HG03571 (cell line): ENCODE data around the gene WARS2.

Source experiments
- ATAC-seq: cut with Tn5 transposase; IDR thresholded peaks from one replicate; pipeline ENCODE4 v1.9.1; 2021; ENCODE audit not compliant: unreplicated experiment

WARS2 gene

DNA sequence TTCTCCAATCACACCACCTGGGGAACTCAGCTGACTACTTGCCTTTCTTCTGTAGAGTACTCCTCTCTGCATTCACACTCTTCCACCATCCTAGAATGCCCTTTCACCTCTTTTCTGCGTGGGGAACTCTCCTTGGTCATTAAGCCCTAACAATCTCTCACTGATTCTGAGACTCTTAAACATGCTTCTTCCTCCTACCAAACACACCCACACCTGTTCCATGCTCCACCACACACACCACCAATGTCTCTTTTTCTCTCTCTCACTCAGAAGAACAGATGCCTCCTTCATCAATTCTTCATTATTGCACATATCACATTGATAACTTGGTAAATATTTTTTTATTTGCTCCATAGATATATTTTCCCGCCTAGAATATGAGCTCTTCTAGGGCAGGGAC, 53.6 kb downstream of the WARS2 start:
- no peak for ATAC-seq

DNA sequence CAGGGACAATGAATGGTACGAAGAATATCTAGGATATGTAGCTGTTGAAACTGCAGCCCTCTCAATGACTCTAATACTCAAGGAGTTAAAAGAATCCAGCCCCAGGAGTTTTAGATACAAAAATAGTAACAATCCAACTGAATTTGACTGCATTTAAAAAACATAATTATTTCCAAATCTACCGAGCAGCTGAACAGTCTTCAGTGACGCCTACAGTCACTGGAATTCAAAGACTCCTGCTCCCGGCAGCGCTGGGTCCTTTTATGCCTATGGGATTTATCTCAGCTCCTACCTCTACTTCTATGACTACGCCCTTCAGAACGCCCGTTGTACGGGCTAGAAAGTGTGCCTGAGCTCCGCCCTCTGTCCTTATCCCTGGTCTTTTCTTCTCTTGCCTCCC, 55.7 kb downstream of the WARS2 start:
- ATAC-seq = no peak

DNA sequence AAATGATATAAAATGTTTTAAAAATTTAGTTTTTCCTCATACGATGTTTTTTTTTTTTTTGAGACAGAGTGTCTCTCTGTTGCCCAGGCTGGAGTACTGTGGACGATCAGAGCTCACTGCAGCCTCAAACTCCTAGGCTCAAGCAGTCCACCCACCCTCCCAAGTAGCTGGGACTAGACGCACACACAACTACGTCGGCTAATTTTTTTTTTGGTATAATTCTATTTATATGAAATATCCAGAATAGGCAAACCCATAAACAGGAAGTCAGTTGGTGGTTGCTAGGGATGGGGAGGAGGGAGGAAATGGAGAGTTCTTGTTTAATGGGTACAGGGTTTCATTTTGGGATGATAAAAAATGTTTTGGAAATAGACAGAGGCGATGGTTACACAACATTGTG, 56.5 kb downstream of the WARS2 start:
- ATAC-seq = no peak

DNA sequence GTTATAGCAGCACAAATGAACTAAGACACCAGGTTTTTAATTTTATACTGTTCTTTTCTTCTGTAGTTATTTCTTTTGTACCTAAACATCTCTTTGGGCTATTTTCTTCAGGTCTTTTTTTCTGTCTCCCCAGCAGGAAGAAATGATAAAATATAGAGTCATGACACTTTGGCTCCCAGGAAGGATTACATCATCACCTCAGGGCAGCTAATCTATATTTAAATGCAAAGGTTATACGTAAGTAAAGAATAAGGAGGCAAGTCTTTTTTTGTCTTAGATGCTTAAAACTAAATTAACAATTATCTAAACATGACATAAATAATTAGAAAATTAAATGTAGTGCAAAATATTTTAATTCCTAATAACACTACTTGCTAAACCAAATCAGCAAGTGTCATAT, 57.0 kb downstream of the WARS2 start:
- ATAC-seq = no peak

DNA sequence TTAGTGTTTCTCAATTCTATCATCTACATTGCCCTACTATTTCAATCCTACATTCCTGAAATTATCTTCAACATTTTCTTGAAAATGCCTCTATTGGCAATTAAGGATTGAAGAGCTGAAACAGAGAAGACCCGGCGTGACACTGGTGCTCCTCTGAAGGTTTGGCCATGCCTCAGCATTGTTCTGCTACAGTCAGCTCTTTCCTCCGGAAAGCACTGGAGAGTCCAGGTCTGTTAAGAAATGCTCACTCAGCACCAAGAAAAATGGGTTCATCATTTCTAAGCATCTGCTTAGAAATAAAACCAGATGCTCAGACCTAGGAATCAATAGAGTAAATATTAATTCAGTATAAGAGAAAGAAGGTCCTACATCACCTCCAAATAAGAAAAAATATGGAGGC, 58.8 kb downstream of the WARS2 start:
- no peak for ATAC-seq

DNA sequence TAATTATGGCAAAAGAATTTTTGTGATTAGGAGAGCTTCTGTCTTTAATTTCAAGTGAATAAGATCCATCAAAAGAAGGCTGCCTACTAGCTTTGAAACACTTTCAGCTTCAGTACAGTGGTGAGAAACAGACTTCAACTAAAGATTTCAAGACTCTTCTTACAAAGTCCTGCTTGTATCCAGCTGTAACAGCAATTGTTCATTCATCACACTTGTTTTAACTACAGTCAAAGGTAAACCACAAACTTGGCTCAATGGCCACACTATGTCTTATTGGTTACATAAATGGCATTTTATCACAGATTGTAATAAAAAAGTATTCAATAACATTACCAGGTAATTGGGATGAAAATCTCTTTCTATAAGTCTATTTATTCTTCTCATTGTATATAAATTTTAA, 59.2 kb downstream of the WARS2 start:
- no peak for ATAC-seq

DNA sequence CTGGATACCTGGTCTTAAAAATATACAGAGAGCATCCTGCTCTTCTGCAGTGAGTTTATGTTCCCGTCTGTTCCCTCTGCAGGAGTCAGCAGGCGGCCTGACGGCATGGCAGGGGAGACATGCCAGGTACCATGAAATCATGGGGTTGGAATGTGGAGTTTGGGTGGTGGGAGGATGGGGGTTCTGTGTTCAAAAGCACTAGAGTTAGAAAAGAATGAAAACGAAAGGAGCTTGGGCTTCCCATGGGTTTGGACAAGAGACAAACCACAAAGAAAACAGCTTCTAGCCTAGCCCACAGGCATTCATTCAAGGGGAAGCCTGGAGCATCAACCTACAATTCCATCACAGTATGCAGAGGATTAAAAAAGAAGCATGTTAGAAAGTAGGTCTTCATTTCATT, 59.9 kb downstream of the WARS2 start:
- ATAC-seq = no peak

DNA sequence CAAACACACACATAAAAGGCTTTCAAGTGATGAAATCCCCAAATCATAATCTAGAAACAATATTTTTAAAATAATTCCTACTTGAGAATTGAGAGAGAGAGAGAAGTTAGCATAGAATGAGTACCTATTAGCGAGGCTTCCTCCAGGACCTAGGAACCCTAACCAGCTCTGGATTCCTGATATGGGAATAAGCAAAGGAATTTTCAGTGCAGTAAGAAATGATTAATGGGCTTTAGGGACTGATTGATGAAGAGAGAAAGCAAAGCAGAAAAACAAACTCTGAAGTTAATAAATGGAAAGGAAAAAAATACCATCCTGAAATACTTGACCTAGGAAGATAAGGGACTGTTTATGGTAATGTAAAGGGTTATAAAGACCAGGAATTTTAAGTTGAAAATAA, 60.6 kb downstream of the WARS2 start:
- no peak for ATAC-seq

DNA sequence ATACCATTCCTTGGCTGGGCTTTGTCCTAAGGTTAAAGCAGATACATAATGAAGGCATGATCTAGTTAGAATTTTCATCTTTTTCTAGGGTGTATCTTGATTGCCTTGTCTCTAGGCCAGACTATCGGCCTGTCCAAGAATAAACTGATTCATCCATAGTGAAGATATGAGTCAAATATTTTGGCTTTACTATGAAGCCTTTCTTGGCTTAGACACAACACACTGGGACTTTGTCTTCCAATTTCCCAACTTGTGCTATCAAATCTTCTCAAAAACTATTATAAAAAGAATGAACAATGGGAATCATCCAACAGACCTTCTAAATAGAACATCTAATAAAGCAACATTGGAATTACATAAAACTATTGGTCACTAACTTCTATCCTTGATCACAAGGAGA, 64.8 kb downstream of the WARS2 start:
- no peak for ATAC-seq

DNA sequence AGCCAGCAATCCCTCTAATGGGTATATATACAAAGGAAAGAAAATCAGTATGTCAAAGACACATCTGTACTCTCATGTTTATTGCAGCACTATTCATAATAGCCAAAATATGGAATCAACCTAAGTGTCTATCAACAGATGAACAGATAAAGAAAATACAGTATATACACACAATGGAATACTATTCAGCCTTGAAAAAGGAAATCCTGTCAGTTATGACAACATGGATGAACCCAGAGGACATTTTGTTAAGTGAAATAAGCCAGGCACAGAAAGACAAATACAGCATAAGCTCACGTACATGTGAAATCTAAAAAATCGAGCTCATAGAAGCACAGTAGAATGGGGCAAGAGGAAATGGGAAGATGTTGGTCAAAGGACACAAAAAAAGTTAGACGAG, 69.1 kb downstream of the WARS2 start:
- ATAC-seq = no peak

DNA sequence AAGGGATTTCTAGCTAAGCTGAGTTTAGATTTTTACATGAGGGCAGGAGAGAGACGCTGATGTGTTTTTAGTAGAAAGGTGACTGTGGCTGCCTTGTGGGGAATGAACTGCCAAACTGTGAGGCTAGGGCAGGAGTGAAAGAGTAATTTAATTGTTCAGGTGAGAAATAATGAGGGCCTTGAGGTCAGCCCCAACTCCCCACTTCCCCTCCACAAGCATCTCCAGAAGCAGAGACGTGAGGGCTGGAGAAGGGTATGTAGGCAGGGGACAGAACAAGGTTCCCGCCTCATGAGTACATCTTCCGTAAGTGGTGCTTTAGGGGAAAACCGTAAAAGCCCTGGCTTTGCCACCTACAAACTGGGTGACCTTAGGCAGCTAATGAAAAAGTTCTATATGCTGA, 70.8 kb downstream of the WARS2 start:
- no peak for ATAC-seq

DNA sequence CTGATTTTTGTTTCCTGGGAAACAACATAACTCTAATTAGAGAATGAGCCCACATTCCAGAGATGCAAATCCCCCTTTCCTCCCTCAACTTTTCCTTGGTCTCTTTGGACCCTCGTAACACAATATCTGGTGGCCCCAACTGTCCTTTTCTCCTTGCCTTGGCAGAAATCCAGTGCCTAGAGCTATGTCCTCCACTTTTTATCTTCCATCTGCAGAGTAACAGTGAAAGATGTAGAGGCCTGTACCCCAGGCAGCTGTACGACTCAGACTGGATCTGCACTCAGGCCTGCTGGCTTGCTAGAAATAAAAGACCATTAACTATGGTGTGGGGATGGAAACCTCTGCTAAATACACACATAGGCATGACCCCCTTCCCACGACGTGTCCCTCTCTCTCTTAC, 72.0 kb downstream of the WARS2 start:
- no peak for ATAC-seq

DNA sequence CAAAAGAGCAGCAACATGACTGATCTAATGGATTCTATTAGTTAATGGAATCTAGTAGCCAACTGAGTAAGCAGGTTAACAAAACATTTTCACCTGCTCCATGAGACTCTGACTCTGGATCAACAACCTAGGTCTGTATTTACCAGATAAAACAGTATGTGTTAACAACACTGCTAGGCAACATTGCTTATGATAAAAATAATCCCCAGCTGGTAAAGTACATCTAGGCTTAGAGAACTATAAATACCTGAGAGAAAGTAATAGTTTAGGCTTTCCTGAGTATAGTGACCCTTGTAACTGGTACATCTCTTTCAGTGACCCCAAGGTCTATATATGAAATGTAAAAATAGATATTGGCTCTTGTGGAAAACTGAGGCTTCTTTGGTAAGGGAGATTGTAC, 78.8 kb downstream of the WARS2 start:
- ATAC-seq = no peak

DNA sequence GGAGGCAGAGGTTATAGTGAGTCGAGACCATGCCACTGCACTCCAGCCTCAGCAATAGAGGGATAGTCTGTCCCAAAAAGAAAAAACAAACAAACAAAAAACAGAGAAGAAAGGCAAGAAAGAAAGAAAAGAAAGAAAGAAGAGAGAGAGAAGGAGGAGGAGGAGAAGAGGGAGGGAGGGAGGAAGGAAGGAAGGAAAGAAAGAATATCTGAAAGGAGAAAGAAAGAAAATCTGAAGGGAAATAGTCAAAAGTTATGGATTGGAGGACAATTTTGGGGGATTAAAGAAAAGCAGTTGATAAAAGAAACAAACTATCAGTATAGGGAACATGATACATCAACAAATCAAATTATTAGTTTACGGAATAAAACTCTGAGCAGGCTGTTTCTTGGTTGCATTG, 84.9 kb downstream of the WARS2 start:
- ATAC-seq = no peak

DNA sequence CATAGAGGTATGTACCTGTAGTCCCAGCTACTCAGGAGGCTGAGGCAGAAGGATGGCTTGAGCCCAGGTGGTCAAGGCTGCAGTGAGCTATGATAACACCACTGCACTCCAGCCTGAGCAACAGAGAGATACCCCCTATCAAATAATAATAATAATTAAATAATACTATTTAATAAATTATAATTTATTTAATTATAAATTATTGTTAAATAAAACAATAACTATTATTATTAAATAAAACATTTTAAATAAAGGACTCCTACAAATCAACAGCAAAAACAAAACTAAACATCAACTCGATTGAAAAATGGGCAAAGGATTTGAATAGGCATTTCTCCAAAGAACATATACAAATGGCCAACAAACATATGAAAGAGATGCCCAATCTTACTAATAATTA, 86.5 kb downstream of the WARS2 start:
- ATAC-seq = no peak

DNA sequence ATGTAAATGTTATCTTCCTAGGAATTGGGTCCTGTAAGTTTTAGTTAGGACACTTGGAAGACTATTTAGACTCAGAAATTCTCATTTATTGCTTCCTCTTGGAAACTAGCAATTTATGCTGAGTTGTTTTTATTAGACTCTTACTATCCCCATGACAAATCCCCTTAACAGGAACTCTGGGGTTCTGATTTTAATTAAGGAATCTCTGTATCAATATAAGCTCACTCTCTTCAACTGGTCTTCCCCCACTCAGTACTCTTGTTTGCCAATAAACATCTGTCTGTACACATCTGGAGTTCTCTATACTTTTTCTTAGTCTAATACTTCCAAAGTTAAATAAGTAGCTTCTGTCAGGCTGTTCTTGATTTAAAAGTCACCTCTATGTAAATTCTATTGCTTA, 88.2 kb downstream of the WARS2 start:
- ATAC-seq = no peak

DNA sequence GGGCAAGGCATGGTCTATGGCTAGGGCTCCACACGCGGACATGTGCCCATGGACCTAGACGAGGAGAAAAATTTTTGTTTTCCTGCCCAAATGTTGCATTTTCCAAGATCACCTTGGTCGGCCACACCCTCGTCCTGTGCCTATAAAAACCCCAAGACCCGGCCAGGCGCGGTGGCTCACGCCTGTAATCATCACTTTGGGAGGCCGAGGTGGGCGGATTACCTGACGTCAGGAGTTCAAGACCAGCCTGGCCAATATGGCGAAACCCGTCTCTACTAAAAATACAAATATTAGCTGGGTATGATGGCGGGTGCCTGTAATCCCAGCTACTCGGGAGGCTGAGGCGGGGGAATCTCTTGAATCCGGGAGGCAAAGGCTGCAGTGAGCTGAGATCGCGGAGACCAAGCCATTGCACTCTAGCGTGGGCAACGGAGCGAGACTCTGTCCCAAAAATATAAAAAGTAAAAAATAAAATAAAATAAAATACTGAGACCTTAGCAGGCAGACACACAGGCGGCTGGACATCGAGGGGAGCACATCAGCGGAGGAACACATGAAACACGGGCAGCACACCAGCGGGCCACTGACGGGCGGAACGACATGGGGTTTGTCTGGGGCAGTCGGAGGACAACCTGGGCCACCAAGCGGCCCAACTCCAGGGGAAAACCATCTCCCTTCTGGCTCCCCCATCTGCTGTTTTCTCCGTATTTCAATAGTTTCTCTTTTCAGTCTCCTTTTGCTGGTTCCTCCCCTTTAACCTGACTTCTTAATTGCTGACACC, 91.6 kb downstream of the WARS2 start:
- no peak for ATAC-seq

DNA sequence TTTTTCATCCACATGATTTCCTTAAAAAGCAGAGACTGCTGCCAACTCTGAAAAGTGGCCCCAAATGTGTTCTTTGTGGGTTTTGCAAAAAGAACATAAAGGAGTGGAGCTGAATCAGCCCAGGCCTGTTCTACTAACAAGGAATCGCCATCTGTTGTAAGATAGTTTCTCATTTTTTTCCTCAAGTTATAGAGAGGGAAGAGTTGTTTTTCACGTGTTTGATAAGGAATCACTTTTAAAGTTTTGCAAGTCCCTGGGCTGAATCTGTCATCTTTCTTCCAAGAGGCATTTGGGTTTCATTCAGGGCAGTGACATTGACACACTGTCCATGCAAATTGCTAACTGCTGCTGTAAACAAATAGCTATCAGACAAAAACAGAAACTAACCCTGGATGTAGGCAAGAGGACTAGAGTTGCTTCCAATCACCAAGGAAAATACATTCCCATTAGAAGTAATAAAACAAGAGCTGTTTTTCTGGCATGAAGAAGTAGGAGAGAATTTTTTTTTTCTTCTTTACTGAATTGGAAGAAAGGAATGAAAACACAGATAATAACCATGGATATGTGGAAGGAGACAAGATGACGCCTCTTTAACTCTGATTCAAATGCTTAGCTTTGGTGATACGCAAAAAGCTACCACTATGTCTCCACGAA, 93.5 kb downstream of the WARS2 start:
- ATAC-seq = no peak

DNA sequence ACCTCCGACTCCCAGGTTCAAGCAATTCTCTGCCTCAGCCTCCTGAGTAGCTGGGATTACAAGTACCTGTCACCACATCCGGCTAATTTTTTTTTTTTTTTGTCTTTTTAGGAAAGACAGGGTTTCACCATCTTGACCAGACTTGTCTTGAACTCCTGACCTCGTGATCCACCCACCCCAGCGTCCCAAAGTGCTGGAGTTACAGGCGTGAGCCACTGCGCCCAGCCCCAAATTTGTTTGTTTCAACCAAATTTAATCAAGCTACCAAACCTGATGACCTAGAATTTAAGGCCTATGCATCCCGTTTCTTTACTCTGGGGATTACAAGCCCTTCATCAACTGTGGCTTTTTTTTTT, 94.0 kb downstream of the WARS2 start:
- no peak for ATAC-seq

DNA sequence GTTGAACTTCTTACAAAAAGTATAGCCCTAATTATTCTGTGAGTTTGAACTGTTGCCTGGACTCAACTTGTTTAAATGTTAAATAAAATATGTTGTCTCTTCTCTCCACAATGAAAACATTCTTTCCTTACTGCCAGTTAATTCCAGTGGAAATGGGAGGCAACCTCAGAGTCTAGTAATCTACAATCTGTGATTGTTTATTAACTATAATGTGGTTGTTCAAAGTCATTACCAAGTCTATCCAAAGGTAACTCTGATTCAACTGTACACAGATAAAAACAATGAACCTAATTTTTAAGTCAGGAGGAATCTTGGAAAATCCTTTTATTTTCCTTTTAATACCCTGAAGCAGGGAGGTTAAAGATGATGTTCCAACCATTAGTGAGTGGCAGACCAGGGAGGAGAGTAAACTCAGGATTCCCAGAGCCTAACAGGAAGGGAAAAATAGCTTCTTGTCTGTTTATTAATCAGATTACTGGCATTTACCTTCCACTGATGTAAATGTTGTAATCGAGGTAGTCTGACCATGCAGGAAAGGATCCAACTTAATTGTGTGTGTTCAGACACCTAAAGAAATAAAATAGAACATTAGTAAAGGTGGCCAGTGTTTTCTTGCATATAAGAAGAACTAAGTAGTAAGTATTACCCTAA, 95.2 kb downstream of the WARS2 start:
- no peak for ATAC-seq

DNA sequence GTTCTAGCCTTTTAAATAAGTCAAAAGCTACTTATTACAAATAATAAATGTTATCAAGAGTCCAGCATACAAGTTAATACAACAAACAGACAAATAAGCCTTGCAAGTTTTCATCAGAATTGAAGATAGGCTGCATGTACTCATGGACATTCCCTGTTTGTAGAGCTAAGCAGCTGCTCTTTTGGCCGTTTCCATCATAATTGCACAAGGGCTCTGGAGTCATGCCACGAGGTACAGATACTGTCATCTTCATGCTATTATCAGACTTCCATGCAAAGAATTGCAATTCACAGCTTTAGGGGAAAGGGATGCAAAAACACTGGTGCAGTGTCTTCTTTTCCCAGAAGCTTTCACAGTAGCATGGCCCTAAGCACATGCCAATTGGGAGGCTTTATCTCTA, 99.5 kb downstream of the WARS2 start:
- no peak for ATAC-seq

DNA sequence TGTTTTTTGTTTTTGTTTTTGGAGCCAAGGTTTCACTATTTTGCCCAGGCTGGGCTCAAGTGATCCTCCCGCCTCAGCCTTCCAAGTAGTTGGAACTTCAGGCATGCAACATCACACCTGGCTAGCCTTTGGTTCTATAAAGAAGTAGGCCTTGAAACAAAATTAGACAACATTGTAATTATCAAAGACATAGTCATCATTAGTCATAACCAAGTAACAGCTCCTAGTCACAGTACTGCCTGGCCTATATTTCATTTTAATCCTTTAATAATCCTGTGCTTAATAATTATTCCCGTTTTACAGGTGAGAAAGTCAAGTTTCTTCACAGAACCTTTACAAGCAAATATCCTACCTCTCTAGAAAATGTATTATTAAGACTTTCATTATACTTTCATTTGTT, 100.0 kb downstream of the WARS2 start:
- no peak for ATAC-seq

DNA sequence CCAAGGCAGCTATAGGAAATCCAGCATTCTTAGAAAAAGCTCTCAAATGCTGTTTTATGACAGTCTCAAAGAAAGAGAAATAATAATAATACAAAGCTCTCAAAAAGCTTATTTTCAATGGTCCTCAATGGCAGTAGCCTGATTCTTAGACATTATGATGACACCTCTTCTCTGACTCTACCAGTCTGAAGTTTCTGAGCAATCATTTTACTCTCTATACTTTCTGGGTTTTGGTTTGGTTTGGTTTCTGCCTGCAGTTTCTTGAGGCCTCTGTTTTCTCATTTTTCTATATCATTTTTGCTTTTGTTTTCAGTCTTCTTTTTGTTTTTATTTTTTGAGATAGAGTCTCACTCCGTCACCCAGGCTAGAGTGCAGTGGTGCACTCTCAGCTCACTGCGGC, 102.1 kb downstream of the WARS2 start:
- ATAC-seq = no peak
